CD4-positive, alpha-beta T cell treated with Interleukin-6 for 4 hours (primary cell): ENCODE data around the gene PLA2G2A.
"Not testable (repeated sequence)": the region's sequence is repeated elsewhere in the genome, so short reads cannot be mapped to it uniquely, and the experiment has no call there.

ENCODE experiments used
- DNase-seq: peaks from one replicate; pipeline ENCODE4 v3.0.0-alpha.2; 2020; ENCODE audit warnings: mixed read lengths

PLA2G2A gene

DNA sequence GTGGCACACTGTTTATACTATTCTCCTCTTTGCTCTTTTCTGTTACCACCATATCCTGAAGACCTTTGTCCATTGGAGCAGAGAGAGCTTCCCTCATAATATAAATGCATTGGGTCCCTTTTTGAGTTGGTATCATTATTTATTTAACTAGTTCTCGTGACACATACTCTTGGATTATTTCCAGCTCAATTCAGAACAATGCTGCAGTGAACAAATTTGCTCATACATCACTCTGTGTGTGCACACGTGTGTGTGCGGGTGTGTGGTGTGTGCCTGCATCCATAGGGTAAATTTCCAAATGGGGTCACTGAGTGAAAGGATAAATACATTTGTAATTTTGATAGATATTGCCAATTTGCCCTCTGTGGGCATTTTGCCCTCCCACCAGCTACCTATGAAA lies 5.8 kb downstream of the PLA2G2A start:
- DNase-seq: no peak

DNA sequence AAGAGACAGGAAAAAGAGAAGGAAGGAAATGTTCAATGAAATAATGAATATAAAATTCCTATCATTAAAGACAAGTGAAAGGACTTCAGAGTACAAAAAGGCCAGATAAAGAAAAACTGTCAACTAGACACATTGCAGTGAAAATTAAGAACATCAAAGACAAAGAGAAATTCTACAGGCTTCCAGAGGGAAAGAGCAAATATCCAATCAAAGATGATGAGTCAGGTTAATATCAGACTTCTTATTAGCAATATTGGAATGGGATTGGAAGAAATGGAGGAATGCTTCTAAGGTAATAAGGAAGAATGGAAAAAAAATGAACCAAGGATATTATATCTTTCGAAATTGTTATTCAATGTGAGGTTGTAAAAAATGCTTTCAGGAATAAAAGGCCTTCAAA lies 7.8 kb downstream of the PLA2G2A start:
- no peak for DNase-seq

DNA sequence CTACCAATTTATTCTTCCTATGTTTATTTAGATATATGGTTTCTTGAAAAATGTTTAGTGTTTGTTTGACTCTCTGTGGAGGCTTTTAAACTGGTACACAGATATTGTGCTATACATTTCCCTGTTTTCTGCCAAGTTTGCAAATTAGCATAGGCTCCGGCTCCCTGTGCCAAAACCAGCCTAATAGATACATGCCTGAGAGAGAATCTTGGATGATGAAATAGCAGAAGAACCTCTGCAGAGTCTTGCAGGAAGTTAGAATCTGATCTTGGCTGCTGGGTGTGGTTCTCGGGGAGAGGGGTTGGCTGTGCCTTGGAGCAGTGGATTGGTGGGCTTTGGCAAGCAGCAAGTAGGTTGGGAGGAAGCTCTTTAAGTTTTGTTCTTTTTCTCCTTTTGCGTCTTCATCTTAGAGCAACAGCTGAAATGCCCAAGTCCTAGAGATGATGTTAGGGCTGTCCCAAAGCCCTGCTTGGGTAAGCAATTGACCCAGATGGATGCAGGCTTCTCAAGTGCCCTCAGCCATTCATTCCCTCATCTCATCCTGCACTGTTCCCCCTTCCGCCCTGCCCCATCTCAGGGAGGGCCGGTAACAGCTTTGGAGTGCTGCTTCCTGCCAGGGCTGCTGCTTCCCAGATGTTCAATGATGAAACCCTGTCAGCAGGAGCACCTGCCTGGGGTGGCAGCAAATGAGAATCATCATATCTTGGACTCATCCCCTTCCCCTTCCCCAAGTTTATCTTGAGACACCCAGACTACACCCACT lies 9.3 kb downstream of the PLA2G2A start:
- DNase-seq: no peak

DNA sequence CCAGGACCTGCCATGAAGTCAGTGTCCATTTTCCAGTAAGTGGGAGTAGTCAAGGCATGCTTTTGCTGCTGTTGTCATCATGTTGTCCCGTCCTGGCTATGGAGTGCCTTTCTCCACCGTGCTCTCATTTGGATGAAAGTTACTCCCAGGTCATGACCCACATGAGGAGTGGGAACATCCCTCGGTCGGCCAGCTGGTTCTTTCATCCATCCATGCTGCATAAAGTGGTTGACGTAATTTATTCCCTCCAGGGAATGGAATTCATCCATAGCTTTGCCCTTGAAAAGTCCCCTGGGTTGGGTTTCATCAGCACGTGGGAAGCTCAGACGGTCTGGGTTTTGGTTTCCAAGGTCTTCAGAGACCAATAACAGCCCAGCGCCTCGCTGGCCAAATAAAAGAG lies 11.6 kb downstream of the PLA2G2A start:
- no peak for DNase-seq

DNA sequence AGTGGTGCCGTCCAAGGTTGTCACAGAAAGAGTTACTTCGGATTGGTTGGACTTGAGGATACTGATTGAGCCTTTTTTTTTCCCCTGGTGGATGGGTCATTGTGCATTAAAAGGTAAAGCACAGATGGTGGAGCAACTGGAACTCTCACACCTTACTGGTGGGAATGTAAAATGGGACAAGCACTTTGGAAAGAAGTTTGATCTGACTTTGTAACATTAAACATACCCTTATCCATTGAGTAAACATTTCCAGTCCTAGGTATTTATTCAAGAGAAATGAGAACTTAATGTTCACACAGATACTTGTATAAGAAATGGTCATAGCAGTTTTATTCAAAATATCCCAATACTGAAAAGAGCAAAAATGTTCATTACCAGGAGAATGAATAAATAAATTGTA lies 14.9 kb downstream of the PLA2G2A start:
- DNase-seq: no peak

DNA sequence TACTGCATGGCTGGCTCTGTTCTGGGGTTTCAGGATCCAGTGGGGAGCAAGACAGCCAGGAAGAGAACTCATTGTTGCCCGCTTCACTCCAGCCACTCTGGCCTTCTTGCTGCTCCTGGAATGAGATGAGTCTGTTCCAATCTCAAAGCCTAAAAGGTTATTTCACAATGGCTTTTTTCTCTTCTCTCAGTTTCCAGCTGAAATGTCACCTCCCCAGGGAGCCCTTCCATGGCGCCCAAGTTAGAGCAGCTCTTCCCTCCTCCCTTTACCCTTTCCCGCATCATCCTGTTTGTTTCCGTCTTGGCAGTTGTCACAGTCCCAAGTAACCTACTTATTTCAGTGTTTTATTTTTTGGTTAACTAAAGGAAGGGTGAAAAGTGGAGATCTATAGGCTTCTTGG lies 15.8 kb downstream of the PLA2G2A start:
- DNase-seq: no peak

DNA sequence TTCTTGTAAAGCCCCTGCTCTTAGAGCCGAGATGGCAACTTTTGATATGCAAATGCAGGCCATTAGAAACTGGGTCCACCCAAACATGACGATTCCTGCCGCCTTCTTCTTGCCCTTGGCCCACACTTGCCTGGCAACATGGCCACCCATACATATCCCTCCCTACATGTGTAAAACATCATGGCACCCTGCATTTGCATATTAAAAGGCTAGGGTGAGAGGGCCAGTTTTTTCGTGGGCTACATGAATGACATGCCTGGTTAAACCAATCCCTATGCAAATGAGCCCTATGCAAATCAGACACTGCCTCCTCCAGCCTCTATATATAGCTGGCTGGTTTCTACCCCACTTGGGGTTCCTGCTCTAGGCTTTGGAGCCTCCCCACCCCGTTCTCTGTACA lies 18.8 kb downstream of the PLA2G2A start:
- no peak for DNase-seq

DNA sequence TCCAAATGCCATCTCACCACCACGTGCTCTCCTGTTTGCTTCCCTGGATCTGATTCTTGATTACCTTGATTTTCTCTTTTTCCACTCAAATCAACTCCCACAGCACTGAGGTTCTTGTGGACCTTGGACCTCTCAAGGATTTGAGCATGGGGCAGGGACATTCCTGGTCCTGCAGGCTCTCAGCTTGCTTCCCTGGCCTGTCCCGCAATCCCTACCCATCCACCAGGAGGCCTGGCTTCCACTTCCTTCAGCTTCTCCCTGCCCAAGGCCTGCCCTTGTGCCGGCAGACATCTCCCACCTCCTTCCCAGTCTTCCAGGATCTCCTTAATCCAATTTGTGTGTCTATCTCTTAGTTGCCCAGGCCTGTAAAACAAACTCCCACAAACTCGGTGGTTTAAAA lies 21.6 kb downstream of the PLA2G2A start:
- DNase-seq: no peak

DNA sequence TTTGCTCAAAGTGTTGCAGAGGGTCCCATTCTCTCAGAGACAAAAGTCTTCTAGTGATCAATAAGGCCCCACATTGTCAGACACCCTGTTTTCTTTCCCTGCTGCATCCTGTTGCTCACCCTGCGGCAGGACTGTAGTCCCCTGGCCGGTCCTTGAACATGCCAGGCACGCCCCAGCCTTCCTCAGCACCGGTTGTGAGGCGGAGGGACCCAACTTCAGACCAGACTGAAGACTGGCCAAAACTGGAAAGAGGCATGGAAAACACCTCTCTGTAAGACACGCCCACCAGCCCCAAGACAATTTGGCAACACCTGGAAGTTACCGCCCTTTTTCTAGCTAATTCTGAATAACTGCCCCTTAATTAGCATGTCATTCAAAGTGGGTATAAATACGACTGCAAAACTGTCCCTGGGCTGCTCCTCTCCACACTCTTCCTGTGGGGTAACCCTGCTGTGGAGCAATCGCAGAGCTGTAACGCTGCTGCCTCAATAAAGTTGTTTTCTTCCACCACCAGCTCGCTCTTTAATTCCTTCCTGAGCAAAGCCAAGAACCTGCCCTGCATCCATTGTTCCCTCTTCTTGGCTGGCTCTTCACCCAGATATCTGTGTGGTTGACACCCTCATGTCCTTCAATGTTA lies 23.8 kb downstream of the PLA2G2A start:
- DNase-seq: no peak

DNA sequence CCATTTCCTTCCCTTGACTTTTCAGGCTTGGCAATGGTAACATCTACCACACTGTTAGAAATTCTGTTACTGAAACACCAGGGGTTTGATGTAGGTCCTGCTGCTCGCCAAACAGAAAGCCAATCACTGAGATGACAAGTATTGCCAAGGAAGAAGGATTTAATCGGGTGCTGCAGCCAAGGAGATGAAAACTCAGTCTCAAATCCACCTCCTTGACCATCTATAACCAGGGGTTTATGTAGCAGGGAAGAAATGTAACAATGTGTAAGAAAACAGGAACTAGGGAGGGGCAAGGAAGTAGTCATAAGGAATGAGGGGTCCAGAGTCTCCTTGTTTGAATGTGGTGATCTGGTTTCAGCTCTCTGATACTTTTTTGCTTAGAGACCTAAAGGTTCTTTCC lies 25.4 kb downstream of the PLA2G2A start:
- no peak for DNase-seq

DNA sequence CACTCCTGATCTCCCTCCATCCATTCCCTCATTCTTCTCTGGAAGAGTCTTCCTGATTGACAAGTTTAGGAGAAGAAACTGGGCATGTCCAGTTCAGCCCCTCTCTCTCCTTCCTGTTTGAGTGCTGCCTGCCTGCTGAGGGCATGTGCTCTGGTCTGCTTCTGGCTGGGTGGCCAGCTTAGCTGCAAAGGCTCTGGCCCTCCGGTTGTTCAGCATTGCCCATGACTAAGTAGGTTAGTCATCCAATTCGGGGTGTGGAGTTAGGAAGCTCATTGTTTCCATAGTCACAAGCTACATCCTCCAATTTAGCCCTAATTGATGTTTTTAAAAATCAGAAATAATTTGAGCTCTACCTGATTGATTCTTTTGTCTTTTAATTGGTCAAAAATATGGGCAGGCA lies 30.4 kb downstream of the PLA2G2A start:
- no peak for DNase-seq

DNA sequence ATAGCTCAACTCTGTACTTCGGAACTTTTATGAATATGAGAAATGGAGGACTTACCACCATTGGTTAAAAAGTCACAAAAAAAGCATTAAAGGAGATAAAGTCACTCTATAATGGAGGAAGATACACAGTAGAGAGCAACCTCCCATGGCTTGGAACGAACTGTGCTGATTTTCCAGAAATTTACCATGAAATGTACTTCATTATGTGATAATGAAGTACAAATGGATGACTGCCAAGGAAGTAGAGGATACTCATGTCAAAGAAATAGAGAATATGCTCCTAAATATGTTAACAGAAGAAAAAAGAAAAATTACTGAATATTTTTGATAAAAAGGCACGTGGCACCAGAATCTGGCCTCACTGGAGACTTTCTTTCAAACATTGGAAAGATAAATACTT lies 32.4 kb downstream of the PLA2G2A start:
- no peak for DNase-seq

DNA sequence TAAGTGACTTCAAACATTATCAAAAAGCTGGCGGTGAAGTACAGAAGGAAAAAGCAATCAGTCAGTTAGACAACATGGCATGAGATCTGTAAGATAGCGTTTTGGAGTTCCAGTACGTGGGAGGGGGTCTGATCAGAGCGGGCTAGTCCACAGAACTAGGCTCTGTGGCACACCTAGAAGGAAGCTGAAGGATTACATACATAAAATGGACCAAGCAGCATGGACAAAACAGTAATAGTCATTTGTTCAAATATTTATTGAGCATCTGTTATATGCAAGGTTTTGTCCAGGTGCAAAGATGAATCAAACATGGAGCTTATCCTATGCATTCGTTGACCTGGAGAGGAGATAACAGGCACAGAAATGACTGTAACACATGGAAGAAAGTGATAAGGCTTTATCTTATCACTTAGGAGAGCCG lies 33.1 kb downstream of the PLA2G2A start:
- DNase-seq: no peak

DNA sequence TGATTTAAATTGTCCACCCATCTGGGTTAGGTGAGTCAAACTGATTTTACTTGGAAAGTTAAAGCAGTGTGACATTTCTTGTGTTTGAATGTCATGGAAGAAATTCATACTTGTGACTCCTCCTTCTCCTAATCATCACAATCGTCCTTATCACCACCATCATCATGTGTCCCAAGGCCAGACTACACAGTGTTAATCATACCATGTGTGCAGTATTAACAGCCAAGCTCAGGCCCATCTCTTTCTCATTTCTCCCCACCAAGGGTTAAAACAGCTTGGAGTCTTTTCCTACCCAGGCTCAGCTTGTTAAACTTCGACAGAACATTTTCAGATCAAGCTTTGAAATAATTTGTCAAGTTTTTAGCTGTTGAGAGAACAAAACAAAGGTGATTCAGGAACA lies 33.5 kb downstream of the PLA2G2A start:
- DNase-seq: no peak

DNA sequence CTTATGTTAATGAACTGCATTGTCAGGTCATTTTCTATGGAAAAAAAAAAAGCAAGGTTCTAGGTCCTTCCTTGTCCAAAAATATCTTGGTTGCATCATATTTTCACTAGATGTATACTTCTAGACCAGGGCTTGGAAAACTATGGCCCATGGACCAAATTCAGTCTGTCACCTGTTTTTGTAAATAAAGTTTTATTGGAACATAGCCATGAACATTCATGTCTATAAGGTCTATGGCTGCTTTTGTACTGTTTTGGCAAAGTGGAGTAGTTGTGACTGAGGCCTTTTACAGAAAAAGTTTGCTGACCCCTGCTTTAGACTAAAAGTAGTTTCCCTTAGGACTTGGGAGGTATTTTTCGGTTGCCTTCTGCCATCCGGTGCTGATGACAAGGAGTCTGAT lies 36.8 kb downstream of the PLA2G2A start:
- no peak for DNase-seq

DNA sequence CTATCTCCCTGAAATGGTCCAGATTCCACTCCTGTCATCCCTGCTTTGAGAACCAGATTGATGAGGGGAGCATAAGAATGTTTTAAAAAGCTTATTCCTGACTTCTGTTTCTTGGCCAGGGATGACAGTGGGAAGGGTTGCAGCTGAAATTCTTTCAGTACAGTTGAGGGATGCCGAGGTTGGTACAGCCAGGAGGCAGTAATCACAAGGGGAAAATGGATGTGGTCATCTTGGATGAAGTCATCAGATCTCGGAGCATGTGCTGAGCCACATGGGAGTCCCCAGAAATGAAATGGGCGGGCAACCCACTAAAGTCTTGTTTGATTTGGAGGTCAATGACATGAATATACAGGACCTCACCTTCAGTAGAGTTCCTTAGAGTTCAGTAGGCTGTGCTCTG lies 37.3 kb downstream of the PLA2G2A start:
- no peak for DNase-seq

DNA sequence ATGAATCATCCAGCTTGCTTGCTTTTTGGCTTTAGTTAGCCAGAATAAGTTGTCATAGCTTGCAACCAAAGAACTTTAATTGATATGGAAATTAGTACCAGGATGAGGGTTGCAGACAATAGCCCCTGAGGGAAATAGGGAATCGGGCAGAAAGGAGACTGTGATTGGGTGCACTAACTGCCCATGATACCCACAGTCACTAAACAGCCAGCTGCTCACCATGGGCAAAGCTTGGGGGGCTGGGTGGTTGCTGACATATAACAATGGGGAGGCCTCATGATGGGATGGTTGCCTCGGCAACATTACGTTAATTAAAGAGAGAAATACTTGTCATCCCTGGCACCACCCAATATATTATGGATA lies 38.2 kb downstream of the PLA2G2A start:
- no peak for DNase-seq

DNA sequence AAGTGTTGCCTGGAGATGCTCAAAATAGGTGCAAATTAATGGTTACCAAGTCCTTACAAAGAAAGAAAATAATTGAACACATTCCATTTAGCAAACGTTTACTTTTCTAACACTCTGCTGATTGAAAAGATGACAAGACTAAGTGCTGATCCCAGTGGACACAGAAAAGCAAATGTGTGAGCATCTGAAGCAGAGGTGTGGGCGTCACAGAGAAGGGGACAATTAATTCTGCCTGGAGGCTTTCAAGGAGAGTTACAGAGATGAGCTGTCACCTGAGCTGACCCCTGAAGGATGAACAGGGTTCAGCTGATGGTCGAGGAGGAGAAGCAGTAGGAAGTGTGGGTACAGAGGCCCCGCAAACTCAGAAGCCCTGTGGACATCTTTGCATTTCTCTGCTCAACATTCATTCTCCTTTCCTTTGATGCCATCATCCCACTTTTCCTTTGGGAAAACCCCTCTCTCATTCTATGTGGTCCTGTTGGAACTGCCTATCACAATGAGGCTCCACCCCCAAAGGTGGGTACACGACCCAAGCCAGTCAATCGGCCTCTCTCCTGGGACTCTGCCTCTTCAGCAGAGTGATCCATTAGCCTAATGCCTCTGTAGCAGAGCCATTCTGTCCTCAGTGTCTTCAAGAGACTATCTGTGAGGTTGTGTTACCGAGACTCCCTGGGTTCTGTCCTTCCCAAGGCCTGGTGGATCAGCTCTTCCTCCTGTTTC lies 38.8 kb downstream of the PLA2G2A start:
- DNase-seq: no peak

DNA sequence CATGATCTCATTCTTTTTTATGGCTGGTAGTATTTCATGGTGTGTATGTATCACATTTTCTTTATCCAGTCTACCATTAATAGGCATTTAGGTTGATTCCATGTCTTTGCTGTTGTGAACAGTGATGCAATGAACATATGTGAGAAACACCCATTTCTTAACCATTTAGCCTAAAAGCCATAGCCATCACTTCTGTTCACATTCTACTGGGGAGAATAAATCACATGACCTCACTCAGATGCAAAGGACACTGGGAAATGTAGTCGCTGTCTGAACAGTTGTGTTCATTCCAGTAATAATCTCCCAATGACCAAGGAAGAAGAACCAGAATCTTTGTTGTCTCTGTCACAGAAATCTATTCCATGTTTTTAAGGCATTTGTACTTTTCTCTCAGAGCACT lies 40.9 kb downstream of the PLA2G2A start:
- no peak for DNase-seq

DNA sequence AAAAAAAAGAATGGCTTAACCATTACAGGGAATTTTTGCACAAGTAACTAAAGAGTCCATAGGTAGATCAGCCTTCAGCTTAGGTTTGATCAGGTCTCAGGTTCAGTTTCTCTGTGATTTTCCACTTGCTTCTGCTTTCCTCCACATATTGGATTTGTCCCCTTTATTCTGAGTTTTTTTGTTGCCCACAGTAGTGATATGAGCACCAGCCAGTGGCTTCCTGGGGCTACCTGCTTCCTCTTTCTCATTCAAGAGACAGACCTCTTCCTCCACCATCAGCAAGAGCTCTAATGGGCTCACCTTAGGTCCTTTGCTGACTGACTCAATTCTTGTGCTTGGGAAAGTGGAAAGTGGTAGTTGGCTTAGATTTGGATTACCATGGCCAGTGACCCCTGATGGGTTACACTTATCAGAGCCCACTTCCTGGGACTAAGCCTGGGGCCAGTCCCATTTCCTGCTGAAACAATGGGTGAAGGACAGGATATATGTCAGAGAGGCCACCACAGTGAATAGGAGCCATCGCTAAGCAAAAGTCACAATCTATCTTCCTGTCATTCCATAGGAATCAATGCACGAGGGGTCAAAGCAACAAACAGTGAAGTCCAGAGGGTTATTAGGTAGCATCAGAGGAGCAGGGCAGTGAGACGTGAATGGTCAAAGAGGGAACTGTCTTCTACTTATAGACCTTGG lies 43.2 kb downstream of the PLA2G2A start:
- DNase-seq: no peak

DNA sequence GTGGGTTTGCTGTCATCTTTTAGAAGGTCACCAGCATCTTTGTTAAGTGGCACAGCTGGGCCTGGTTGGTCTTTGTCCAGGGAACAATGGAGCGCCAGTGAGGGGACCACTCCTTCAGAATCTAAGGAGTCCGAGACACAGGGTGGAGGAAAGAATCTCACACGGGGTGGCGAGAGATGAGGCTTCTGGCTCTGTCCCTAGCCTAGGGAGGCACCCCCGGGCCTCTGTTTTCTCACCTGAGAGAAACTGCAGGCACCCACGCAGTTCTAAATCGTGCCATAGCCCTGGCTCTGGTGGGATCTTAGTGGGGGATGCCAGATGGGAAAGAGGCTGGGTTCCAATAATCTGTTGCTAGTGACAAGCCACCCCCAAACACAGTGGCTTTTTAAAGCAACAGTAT lies 45.1 kb downstream of the PLA2G2A start:
- no peak for DNase-seq

DNA sequence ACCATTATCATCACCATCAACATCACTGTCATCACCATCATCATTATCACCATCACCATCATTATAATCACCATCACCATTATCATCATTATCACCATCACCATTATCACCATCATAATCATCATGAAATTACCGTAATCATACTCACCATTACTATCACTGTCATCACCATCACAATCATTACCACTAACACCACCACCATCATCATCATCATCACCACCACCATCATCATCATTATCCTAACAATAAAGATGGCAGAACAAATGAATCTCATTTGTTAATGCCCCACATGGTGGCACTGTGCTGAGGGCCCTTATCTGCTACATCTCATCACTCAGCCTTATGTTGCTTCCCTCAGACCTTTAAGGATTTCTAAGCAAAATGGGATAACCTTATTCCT lies 46.6 kb downstream of the PLA2G2A start:
- no peak for DNase-seq

DNA sequence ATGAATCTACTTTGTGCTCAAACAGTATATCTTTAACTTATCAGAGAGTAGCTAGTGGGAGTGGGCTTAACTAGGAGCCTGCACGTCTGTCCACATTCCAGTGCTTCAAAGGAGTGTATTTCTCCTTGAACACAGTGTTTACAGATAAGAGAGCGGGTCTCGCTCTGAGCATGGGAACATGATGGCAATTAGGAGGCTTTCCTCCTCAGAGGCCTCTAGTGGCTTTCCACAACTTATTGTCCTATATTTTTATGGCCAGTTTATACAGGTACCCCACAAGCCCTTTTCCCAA lies 52.3 kb downstream of the PLA2G2A start:
- DNase-seq: not testable (repeated sequence)
